Tibial nerve (tissue), 4 donors: ENCODE measurements around the gene DNAJC1.

Experiments used
- EP300 ChIP-seq, 2 donors: sonication (generic); formaldehyde crosslinking; IDR thresholded peaks; one replicate each; pipeline ENCODE4 v1.6.1; 2017; ENCODE audit warnings: antibody characterized with exemption in 2 of 2, mild to moderate bottlenecking in 1 of 2
- TF ChIP-seq, protein P1 (sequence below), 5 experiments: fragments of 200-600 bp in 3 of 5; fragments of 450-650 bp in 2 of 5; sonication (generic) in 3 of 5; IDR thresholded peaks; one replicate each; pipeline ENCODE4 v1.5.1; 2016 to 2019; ENCODE audit warnings: antibody characterized with exemption in 5 of 5, mild to moderate bottlenecking in 3 of 5, moderate library complexity in 2 of 5

GRCh38 chr10:21721000-21721665 lies 282.4 kb downstream of the DNAJC1 start:
- TF ChIP-seq, protein P1, sequence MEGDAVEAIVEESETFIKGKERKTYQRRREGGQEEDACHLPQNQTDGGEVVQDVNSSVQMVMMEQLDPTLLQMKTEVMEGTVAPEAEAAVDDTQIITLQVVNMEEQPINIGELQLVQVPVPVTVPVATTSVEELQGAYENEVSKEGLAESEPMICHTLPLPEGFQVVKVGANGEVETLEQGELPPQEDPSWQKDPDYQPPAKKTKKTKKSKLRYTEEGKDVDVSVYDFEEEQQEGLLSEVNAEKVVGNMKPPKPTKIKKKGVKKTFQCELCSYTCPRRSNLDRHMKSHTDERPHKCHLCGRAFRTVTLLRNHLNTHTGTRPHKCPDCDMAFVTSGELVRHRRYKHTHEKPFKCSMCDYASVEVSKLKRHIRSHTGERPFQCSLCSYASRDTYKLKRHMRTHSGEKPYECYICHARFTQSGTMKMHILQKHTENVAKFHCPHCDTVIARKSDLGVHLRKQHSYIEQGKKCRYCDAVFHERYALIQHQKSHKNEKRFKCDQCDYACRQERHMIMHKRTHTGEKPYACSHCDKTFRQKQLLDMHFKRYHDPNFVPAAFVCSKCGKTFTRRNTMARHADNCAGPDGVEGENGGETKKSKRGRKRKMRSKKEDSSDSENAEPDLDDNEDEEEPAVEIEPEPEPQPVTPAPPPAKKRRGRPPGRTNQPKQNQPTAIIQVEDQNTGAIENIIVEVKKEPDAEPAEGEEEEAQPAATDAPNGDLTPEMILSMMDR (IDR thresholded peaks at IDR 0.05): no peak
- no peak for TF ChIP-seq EP300 (IDR thresholded peaks at IDR 0.05)
